Panc1 (cell line): ENCODE results near the gene FAM50B.

ENCODE experiments used
- POLR2AphosphoS5 ChIP-seq: IDR thresholded peaks from 2 replicates; pipeline ENCODE4 v1.6.1; 2012; ENCODE audit warnings: mild to moderate bottlenecking, low read depth, low read length, moderate library complexity
- TF ChIP-seq, protein P1 (sequence below): fragments of 450-650 bp; IDR thresholded peaks from 2 replicates; pipeline ENCODE4 v1.5.1; 2017; ENCODE audit warnings: mild to moderate bottlenecking
- TF ChIP-seq, protein P2 (sequence below), 2 experiments: IDR thresholded peaks; 2 replicates each; pipeline ENCODE4 v1.6.1; 2011 to 2012; ENCODE audit warnings: low read depth in 2 of 2, control low read depth in 1 of 2, low read length in 1 of 2, mild to moderate bottlenecking in 1 of 2, moderate library complexity in 1 of 2; ENCODE audit not compliant: insufficient read depth in 1 of 2

DNA sequence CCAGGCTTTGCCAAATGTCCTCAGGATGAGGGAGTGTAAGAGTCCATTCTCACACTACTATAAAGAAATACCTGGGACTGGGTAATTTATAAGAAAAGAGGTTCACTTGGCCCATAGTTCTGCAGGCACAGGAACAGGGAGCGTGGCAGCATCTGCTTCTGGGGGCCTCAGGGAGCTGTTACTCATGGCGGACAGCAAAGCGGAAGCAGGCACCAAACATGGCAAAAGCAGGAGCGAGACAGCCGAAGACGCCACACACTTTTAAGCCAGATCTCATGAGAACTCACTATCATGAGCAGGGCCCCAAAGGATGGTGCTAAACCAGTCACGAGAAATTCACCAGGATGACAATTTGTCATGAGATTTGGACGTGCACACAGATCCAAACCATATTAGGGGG lies 22.8 kb downstream of the FAM50B start:
- TF ChIP-seq, protein P1, sequence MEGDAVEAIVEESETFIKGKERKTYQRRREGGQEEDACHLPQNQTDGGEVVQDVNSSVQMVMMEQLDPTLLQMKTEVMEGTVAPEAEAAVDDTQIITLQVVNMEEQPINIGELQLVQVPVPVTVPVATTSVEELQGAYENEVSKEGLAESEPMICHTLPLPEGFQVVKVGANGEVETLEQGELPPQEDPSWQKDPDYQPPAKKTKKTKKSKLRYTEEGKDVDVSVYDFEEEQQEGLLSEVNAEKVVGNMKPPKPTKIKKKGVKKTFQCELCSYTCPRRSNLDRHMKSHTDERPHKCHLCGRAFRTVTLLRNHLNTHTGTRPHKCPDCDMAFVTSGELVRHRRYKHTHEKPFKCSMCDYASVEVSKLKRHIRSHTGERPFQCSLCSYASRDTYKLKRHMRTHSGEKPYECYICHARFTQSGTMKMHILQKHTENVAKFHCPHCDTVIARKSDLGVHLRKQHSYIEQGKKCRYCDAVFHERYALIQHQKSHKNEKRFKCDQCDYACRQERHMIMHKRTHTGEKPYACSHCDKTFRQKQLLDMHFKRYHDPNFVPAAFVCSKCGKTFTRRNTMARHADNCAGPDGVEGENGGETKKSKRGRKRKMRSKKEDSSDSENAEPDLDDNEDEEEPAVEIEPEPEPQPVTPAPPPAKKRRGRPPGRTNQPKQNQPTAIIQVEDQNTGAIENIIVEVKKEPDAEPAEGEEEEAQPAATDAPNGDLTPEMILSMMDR = no peak
- TF ChIP-seq POLR2AphosphoS5 = no peak
- TF ChIP-seq, protein P2, sequence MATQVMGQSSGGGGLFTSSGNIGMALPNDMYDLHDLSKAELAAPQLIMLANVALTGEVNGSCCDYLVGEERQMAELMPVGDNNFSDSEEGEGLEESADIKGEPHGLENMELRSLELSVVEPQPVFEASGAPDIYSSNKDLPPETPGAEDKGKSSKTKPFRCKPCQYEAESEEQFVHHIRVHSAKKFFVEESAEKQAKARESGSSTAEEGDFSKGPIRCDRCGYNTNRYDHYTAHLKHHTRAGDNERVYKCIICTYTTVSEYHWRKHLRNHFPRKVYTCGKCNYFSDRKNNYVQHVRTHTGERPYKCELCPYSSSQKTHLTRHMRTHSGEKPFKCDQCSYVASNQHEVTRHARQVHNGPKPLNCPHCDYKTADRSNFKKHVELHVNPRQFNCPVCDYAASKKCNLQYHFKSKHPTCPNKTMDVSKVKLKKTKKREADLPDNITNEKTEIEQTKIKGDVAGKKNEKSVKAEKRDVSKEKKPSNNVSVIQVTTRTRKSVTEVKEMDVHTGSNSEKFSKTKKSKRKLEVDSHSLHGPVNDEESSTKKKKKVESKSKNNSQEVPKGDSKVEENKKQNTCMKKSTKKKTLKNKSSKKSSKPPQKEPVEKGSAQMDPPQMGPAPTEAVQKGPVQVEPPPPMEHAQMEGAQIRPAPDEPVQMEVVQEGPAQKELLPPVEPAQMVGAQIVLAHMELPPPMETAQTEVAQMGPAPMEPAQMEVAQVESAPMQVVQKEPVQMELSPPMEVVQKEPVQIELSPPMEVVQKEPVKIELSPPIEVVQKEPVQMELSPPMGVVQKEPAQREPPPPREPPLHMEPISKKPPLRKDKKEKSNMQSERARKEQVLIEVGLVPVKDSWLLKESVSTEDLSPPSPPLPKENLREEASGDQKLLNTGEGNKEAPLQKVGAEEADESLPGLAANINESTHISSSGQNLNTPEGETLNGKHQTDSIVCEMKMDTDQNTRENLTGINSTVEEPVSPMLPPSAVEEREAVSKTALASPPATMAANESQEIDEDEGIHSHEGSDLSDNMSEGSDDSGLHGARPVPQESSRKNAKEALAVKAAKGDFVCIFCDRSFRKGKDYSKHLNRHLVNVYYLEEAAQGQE (IDR thresholded peaks at IDR 0.05; ENCODE audit: insufficient read depth in 1 of 2, low read depth in 2 of 2, low read length in 1 of 2) = no peak
